ENCODE data around the gene SH3BP4. TPM values are rescaled to one million over a fixed set of nuclear protein-coding genes. Genes with fewer than 3 reads are reported as not detected.

Gene SH3BP4
- total and polyA plus RNA-seq, 2 of the 13 experiments (the other 11 are each of a cell fraction or from before 2014, with no cell fraction given) = 34.6 to 99.1 TPM

DNA sequence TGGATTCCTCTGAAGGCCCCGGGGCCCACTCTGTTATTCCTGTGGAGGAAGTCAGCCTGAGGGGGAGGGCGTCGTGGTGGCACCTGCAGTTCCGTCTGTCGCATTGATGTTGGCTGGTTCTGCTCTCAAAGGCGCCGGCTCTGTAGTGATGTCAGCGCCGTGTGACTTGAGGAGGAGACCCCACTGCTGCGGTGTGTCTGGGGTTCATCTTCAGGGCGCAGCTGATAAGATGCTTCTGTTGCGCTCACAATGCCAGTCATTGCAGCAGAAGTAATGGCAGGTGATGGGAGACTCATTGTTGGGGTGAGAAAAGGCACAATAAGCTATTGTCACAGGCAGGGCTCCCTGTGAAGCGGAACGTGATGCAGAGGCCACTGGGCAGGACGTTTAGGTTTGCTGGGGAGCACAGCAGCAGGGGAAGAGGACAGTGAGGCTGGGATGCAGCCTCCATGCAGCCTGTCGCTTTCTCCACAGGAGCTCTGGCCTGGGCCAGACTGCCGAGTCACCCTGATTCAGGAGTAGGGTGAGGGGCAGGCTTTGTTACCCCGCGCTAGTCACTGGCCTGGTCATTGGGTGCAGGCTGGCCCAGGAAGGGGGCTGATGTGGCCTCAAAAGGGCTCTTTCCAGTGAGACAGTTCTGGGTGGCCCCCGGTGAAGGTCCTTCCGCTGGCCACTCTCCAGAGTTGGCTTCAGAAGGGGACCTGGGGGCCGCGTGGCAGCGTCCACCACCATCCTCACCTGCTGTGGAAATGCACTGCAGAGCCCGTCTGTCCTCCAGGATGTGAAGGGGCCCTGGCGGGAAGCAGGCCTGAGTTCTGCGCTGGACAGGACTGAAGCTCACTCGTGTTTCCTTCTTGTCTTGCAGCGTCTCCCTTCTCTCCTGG is 42.9 kb downstream of the SH3BP4 start:
- H3K36me3 ChIP-seq (replicated peaks in 1 of 2; ENCODE audit: control insufficient read depth in 1 of 2, insufficient read depth in 2 of 2, low read length in 2 of 2) = peaks cover 18 to 63% of the 10 kb centered on the region in 2 experiments
- POLR2A ChIA-PET = interaction anchor here (1.8 to 10.2 kb wide), 6 partner anchors 11 to 315 kb away, joined by 6 to 268 read pairs (median 11); no protein-coding TSS in a partner anchor
- H3K27me3 ChIP-seq (ENCODE audit: control insufficient read depth in 1 of 2, insufficient read depth in 2 of 2, low read length in 2 of 2) = no peaks in the 10 kb centered on the region
- 88% methylated on average over 21 of the region's 29 CpGs for WGBS (ENCODE audit: low lambda C conversion rate)
- BruUV-seq (replicated peaks) = no TSS peak
- H3K79me2 ChIP-seq (ENCODE audit: insufficient read depth, low read length) = peaks cover 97% of the 10 kb centered on the region
- no peak overlapping the region for H2AFZ ChIP-seq (ENCODE audit: low read length)
- H3K4me1 ChIP-seq (ENCODE audit: insufficient read depth, low read length) = peaks cover 100% of the 10 kb centered on the region
- H3K4me2 ChIP-seq (ENCODE audit: low read depth, low read length) = peak overlapping the region; percentile 46
- ATAC-seq (peak; percentile 13), DNase-seq (ENCODE audit: low spot score) (peak; percentile 55), FAIRE-seq (no peak)
- peaks cover 92% of the 10 kb centered on the region for H4K20me1 ChIP-seq (ENCODE audit: insufficient read depth, low read length)
- no peak overlapping the region for H3K4me3 ChIP-seq (replicated peaks in 1 of 3; ENCODE audit: insufficient read depth in 1 of 3, low read depth in 2 of 3, low read length in 3 of 3)
- in situ Hi-C loops (cut with HindIII; ENCODE audit: extremely low pct_ligation_motif_present, low pct_unique_long_range_greater_than_20kb) (no loop called here), intact Hi-C loops (cut with micrococcal nuclease; ENCODE audit: unreplicated experiment) (no loop called here)
- peak overlapping the region; percentile 75 for H3K27ac ChIP-seq (ENCODE audit: extremely low read length, insufficient read depth, low read length)
- H3K9ac ChIP-seq (ENCODE audit: insufficient read depth, low read depth, low read length) = peak overlapping the region; percentile 59
- CTCF ChIA-PET (ENCODE audit: low intra/inter-chr PET ratio, low total read pairs) = no interaction called here
- no peaks in the 10 kb centered on the region for H3K9me3 ChIP-seq (ENCODE audit: low read length)
- TF ChIP-seq NFE2L2 (IDR thresholded peaks at IDR 0.05; ENCODE audit: low read length) (peak; percentile 92), HOXA7 (CRISPR knock-in tag; IDR thresholded peaks at IDR 0.05) (no peak), KDM5A (IDR thresholded peaks at IDR 0.05; ENCODE audit: borderline replicate concordance, low read length) (0 out of 2 replicates have a peak, but pooled peaks have one; percentile 7), ISX (CRISPR knock-in tag; conservative IDR thresholded peaks at IDR 0.05) (no peak), AGO2 (optimal IDR thresholded peaks at IDR 0.05; ENCODE audit: low read depth, low read length) (peak; percentile 80), ZNF446 (CRISPR knock-in tag; IDR thresholded peaks at IDR 0.05) (0 out of 2 replicates have a peak, but pooled peaks have one; percentile 25), ZNF674 (CRISPR knock-in tag; IDR thresholded peaks at IDR 0.05; ENCODE audit: low read depth) (no peak), FOXM1 (CRISPR knock-in tag; IDR thresholded peaks at IDR 0.05) (0 out of 2 replicates have a peak, but pooled peaks have one; percentile 10), SOX13 (IDR thresholded peaks at IDR 0.05) (no peak; the same call in 1 of the 2 replicates), SOX13 (CRISPR knock-in tag; conservative IDR thresholded peaks at IDR 0.05 in 1 of 2, IDR thresholded peaks at IDR 0.05 in 1 of 2) (peak in 1 of 2 experiments; percentile 70; a peak in 2 of 4 replicates), CREM (IDR thresholded peaks at IDR 0.05) (no peak), CREM (CRISPR knock-in tag; IDR thresholded peaks at IDR 0.05) (no peak), PRPF4 (IDR thresholded peaks at IDR 0.05; ENCODE audit: low read depth, low read length, poor library complexity, severe bottlenecking) (peak; percentile 12), GATAD1 (CRISPR knock-in tag; IDR thresholded peaks at IDR 0.05) (no peak), ZNF619 (CRISPR knock-in tag; IDR thresholded peaks at IDR 0.05) (0 out of 2 replicates have a peak, but pooled peaks have one; percentile 19), ZNF598 (CRISPR knock-in tag; IDR thresholded peaks at IDR 0.05; ENCODE audit: borderline replicate concordance) (0 out of 2 replicates have a peak, but pooled peaks have one; percentile 36), ZNF709 (CRISPR knock-in tag; IDR thresholded peaks at IDR 0.05) (peak; percentile 52), RXRA (CRISPR knock-in tag; IDR thresholded peaks at IDR 0.05) (0 out of 2 replicates have a peak, but pooled peaks have one; percentile 5), ZNF607 (CRISPR knock-in tag; IDR thresholded peaks at IDR 0.05; ENCODE audit: borderline replicate concordance) (no peak)
- TF ChIP-seq, protein P1, sequence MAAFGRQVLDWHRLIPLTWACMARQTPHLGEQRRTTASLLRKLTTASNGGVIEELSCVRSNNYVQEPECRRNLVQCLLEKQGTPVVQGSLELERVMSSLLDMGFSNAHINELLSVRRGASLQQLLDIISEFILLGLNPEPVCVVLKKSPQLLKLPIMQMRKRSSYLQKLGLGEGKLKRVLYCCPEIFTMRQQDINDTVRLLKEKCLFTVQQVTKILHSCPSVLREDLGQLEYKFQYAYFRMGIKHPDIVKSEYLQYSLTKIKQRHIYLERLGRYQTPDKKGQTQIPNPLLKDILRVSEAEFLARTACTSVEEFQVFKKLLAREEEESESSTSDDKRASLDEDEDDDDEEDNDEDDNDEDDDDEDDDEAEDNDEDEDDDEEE (CRISPR knock-in tag; IDR thresholded peaks at IDR 0.05) = peak; percentile 50; the same call in 1 of the 2 replicates
- TF ChIP-seq, protein P2, sequence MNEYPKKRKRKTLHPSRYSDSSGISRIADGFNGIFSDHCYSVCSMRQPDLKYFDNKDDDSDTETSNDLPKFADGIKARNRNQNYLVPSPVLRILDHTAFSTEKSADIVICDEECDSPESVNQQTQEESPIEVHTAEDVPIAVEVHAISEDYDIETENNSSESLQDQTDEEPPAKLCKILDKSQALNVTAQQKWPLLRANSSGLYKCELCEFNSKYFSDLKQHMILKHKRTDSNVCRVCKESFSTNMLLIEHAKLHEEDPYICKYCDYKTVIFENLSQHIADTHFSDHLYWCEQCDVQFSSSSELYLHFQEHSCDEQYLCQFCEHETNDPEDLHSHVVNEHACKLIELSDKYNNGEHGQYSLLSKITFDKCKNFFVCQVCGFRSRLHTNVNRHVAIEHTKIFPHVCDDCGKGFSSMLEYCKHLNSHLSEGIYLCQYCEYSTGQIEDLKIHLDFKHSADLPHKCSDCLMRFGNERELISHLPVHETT (CRISPR knock-in tag; conservative IDR thresholded peaks at IDR 0.05) = no peak
- TF ChIP-seq, protein P3, sequence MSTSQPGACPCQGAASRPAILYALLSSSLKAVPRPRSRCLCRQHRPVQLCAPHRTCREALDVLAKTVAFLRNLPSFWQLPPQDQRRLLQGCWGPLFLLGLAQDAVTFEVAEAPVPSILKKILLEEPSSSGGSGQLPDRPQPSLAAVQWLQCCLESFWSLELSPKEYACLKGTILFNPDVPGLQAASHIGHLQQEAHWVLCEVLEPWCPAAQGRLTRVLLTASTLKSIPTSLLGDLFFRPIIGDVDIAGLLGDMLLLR (CRISPR knock-in tag; IDR thresholded peaks at IDR 0.05) = 0 out of 2 replicates have a peak, but pooled peaks have one; percentile 20

Data from HepG2 (cell line).